H9 (cell line): Measurements from ENCODE around the gene ZNF792. TPM values are rescaled to one million over a fixed set of nuclear protein-coding genes. Genes with fewer than 3 reads are reported as not detected.

Experiments
- DNase-seq: peaks from one replicate; pipeline ENCODE4 v3.0.0-alpha.2; 2017
- H2AFZ ChIP-seq: one replicate; pipeline ENCODE4 v1.6.1; 2013; ENCODE audit warnings: mild to moderate bottlenecking, low read length, control low read depth, moderate library complexity
- H2AK5ac ChIP-seq: 2 replicates; pipeline ENCODE4 v1.6.1; 2013; ENCODE audit warnings: low read length, control low read depth, mixed read lengths; ENCODE audit not compliant: insufficient read length
- H2BK120ac ChIP-seq: one replicate; pipeline ENCODE4 v1.6.1; 2013; ENCODE audit warnings: low read depth, mild to moderate bottlenecking, low read length, control low read depth, inconsistent platforms; ENCODE audit not compliant: poor library complexity, severe bottlenecking
- H2BK12ac ChIP-seq: 2 replicates; pipeline ENCODE4 v1.6.1; 2013; ENCODE audit warnings: low read length, control low read depth, mixed read lengths, low read depth; ENCODE audit not compliant: insufficient read length
- H2BK15ac ChIP-seq: 2 replicates; pipeline ENCODE4 v1.6.1; 2013; ENCODE audit warnings: low read depth, low read length, control low read depth
- H2BK20ac ChIP-seq: one replicate; pipeline ENCODE4 v1.6.1; 2013; ENCODE audit warnings: low read depth, mild to moderate bottlenecking, low read length, control low read depth, inconsistent platforms; ENCODE audit not compliant: poor library complexity, severe bottlenecking
- H2BK5ac ChIP-seq: 2 replicates; pipeline ENCODE4 v1.6.1; 2013; ENCODE audit warnings: low read length, control low read depth, mixed read lengths; ENCODE audit not compliant: insufficient read length
- H3K14ac ChIP-seq: 2 replicates; pipeline ENCODE4 v1.6.1; 2013; ENCODE audit warnings: low read length, control low read depth; ENCODE audit not compliant: insufficient read depth
- H3K18ac ChIP-seq: 2 replicates; pipeline ENCODE4 v1.6.1; 2013; ENCODE audit warnings: low read depth, mild to moderate bottlenecking, mixed read lengths, low read length, control low read depth; ENCODE audit not compliant: insufficient read length
- H3K23ac ChIP-seq: 2 replicates; pipeline ENCODE4 v1.6.1; 2013; ENCODE audit warnings: low read length, control low read depth, mixed read lengths, low read depth; ENCODE audit not compliant: insufficient read length
- H3K23me2 ChIP-seq: 2 replicates; pipeline ENCODE4 v1.6.1; 2013; ENCODE audit warnings: low read depth, mild to moderate bottlenecking, mixed read lengths, low read length, control low read depth; ENCODE audit not compliant: insufficient read length, poor library complexity, severe bottlenecking
- H3K27ac ChIP-seq: 2 replicates; pipeline ENCODE4 v1.5.1; 2013; ENCODE audit warnings: low read length, control low read depth, mixed read lengths, low read depth; ENCODE audit not compliant: insufficient read length
- H3K27me3 ChIP-seq: 2 replicates; pipeline ENCODE4 v1.6.1; 2013; ENCODE audit warnings: low read length, control low read depth, inconsistent platforms; ENCODE audit not compliant: insufficient read depth
- H3K4ac ChIP-seq: 2 replicates; pipeline ENCODE4 v1.6.1; 2013; ENCODE audit warnings: low read depth, mild to moderate bottlenecking, control low read depth, inconsistent platforms, low read length, moderate library complexity
- H3K4me1 ChIP-seq: 2 replicates; pipeline ENCODE4 v1.6.1; 2013; ENCODE audit warnings: low read length, control low read depth, inconsistent platforms; ENCODE audit not compliant: insufficient read depth
- H3K4me2 ChIP-seq: 2 replicates; pipeline ENCODE4 v1.6.1; 2013; ENCODE audit warnings: low read length, control low read depth, mixed read lengths; ENCODE audit not compliant: insufficient read length, insufficient read depth
- H3K56ac ChIP-seq: 2 replicates; pipeline ENCODE4 v1.6.1; 2013; ENCODE audit warnings: low read depth, mild to moderate bottlenecking, mixed read lengths, low read length, control low read depth; ENCODE audit not compliant: insufficient read length
- H3K79me1 ChIP-seq: 2 replicates; pipeline ENCODE4 v1.6.1; 2013; ENCODE audit warnings: low read depth, mild to moderate bottlenecking, moderate library complexity, low read length, control low read depth, inconsistent platforms; ENCODE audit not compliant: insufficient read depth, poor library complexity, severe bottlenecking
- H3K79me2 ChIP-seq: 2 replicates; pipeline ENCODE4 v1.6.1; 2013; ENCODE audit warnings: low read length, control low read depth, inconsistent platforms; ENCODE audit not compliant: insufficient read depth
- H3K9ac ChIP-seq: 2 replicates; pipeline ENCODE4 v1.6.1; 2013; ENCODE audit warnings: low read length, control low read depth, mixed read lengths; ENCODE audit not compliant: insufficient read length; ENCODE audit errors: extremely low read depth
- H3K9me3 ChIP-seq: one replicate; pipeline ENCODE4 v1.6.1; 2013; ENCODE audit warnings: low read depth, low read length, inconsistent platforms; ENCODE audit not compliant: control insufficient read depth
- H3T11ph ChIP-seq: one replicate; pipeline ENCODE4 v1.6.1; 2013; ENCODE audit warnings: mild to moderate bottlenecking, low read length, control low read depth, inconsistent platforms
- H4K20me1 ChIP-seq: one replicate; pipeline ENCODE4 v1.6.1; 2013; ENCODE audit not compliant: control insufficient read depth, insufficient read length, insufficient read depth
- H4K5ac ChIP-seq: 2 replicates; pipeline ENCODE4 v1.6.1; 2013; ENCODE audit warnings: low read depth, mild to moderate bottlenecking, mixed read lengths, low read length, control low read depth; ENCODE audit not compliant: insufficient read length
- H4K8ac ChIP-seq: replicated peaks from 2 replicates; pipeline ENCODE4 v1.6.1; 2013; ENCODE audit warnings: low read length, control low read depth, mixed read lengths, low read depth; ENCODE audit not compliant: insufficient read length
- H4K91ac ChIP-seq: 2 replicates; pipeline ENCODE4 v1.6.1; 2013; ENCODE audit warnings: low read depth, mild to moderate bottlenecking, moderate library complexity, mixed read lengths, low read length, control low read depth; ENCODE audit not compliant: insufficient read length
- H3K27ac Mint-ChIP-seq, 3 experiments: 2 replicates in 2 of 3; 3 replicates in 1 of 3; pipeline ENCODE4 v1.8.0; 2020 to 2021; ENCODE audit warnings: mixed read lengths in 3 of 3, mild to moderate bottlenecking in 1 of 3, moderate library complexity in 1 of 3
- H3K27me3 Mint-ChIP-seq: 2 replicates; pipeline ENCODE4 v1.8.0; 2021; ENCODE audit warnings: low read depth, mild to moderate bottlenecking, moderate library complexity, mixed read lengths
- H3K36me3 Mint-ChIP-seq, 3 experiments: 2 replicates in 2 of 3; 3 replicates in 1 of 3; pipeline ENCODE4 v1.8.0; 2020 to 2021; ENCODE audit warnings: low read depth in 3 of 3, mixed read lengths in 3 of 3; ENCODE audit not compliant: insufficient read depth in 1 of 3
- H3K4me1 Mint-ChIP-seq, 2 experiments: 2 replicates each; pipeline ENCODE4 v1.8.0; 2020; ENCODE audit warnings: mixed read lengths in 2 of 2
- H3K4me3 Mint-ChIP-seq, 2 experiments: 2 replicates in 1 of 2; 3 replicates in 1 of 2; pipeline ENCODE4 v1.8.0; 2020 to 2021; ENCODE audit warnings: mild to moderate bottlenecking in 2 of 2, mixed read lengths in 2 of 2, moderate library complexity in 1 of 2
- H3K9me3 Mint-ChIP-seq, 2 experiments: 2 replicates in 1 of 2; 3 replicates in 1 of 2; pipeline ENCODE4 v1.8.0; 2020; ENCODE audit warnings: mild to moderate bottlenecking in 2 of 2, mixed read lengths in 2 of 2, moderate library complexity in 1 of 2
- CTCF ChIP-seq: fragments of 200-600 bp; sonication (generic); conservative IDR thresholded peaks from 3 replicates; pipeline ENCODE4 v1.8.0; 2021; ENCODE audit warnings: antibody characterized with exemption, mild to moderate bottlenecking
- WGBS: extraction: QIAGEN DNeasy Blood & Tissue Kit; methylation state at CpG from one replicate; pipeline ENCODE4 v1.1.7; 2013; ENCODE audit warnings: missing lambda C conversion rate, low lambda C conversion rate, mixed read lengths; ENCODE audit not compliant: insufficient read length; ENCODE audit errors: extremely low coverage; 5-methylcytosine and 5-hydroxymethylcytosine counted together
- total RNA-seq: library from RNA; stranded (reverse); gene quantifications from 2 replicates; pipeline ENCODE4 v1.2.1, GENCODE V29; 2021

ZNF792 gene
- total RNA-seq, 1 experiment from 2014 or later: 8.3 TPM

- H3K18ac ChIP-seq: no peak overlapping the region
- H3K79me1 ChIP-seq: no peaks in the 10 kb centered on the region
- no peak overlapping the region for H3K56ac ChIP-seq
- no peak overlapping the region for H2AK5ac ChIP-seq
- H3K4me3 Mint-ChIP-seq: no peak overlapping the region
- H2BK15ac ChIP-seq: no peak overlapping the region
- no peak overlapping the region for H2AFZ ChIP-seq
- H3K14ac ChIP-seq: no peak overlapping the region
- peaks cover under 1% of the 10 kb centered on the region; the same call in 1 of the 2 replicates for H3K79me2 ChIP-seq
- no peak overlapping the region for H2BK120ac ChIP-seq
- no peak overlapping the region for H3K9ac ChIP-seq
- no peak overlapping the region for H3K27ac ChIP-seq
- 0 out of 4 replicates have a peak, but pooled peaks cover 0 to 6% of the 10 kb centered on the region in 2 experiments for H3K4me1 Mint-ChIP-seq
- H3K27ac Mint-ChIP-seq: peak overlapping the region; percentile 74 to 92 (median 81); a peak in 4 of 7 replicates
- H3K23ac ChIP-seq: no peak overlapping the region
- DNase-seq: no peak
- H4K8ac ChIP-seq: no peak overlapping the region
- H4K5ac ChIP-seq: no peak overlapping the region
- no peaks in the 10 kb centered on the region for H3K4me1 ChIP-seq
- peaks cover 63 to 87% (median 76%) of the 10 kb centered on the region in 3 experiments for H3K36me3 Mint-ChIP-seq
- no peak overlapping the region for H3T11ph ChIP-seq
- no peak overlapping the region for H3K4ac ChIP-seq
- H2BK5ac ChIP-seq: no peak overlapping the region
- H3K9me3 Mint-ChIP-seq: no peaks in the 10 kb centered on the region
- H3K27me3 ChIP-seq: no peaks in the 10 kb centered on the region
- H2BK12ac ChIP-seq: no peak overlapping the region
- no peaks in the 10 kb centered on the region for H4K20me1 ChIP-seq
- no peak overlapping the region for H4K91ac ChIP-seq
- H3K27me3 Mint-ChIP-seq: no peaks in the 10 kb centered on the region
- no peaks in the 10 kb centered on the region for H3K23me2 ChIP-seq
- no peaks in the 10 kb centered on the region for H3K9me3 ChIP-seq
- no CpG with 5 or more reads among the region's 18 CpGs for WGBS
- H2BK20ac ChIP-seq: no peak overlapping the region
- no peak overlapping the region for H3K4me2 ChIP-seq
- TF ChIP-seq CTCF: no peak
These were observed 48.0 kb upstream of the ZNF792 start for GRCh38 chr19:35011737-35012682.
